HEK293 (cell line): ENCODE measurements around the gene PRR35.

Source experiments
- CTCF ChIA-PET: fragments of 350-600 bp; formaldehyde crosslinking; extraction: SDS; loops from one replicate; lab custom pipeline; 2021; ENCODE audit warnings: antibody characterized with exemption; lab: Yijun Ruan, JAX
- POLR2A ChIA-PET: fragments of 300-600 bp; formaldehyde crosslinking; extraction: SDS; loops from one replicate; lab custom pipeline; 2020; ENCODE audit warnings: antibody characterized with exemption, inconsistent platforms; lab: Yijun Ruan, JAX
- H3K27ac ChIP-seq: fragments of 200-500 bp; sonication (Bioruptor generic); 2 replicates; pipeline ENCODE4 v1.5.1; 2014; ENCODE audit warnings: low read depth, low read length, control low read depth, inconsistent platforms; ENCODE audit errors: extremely low read depth
- H3K36me3 ChIP-seq, 2 experiments: fragments of 200-500 bp in 1 of 2; sonication (Bioruptor generic) in 1 of 2; 1 replicate in 1 of 2; 2 replicates in 1 of 2; pipeline ENCODE4 v1.5.1; 2014 to 2017; ENCODE audit warnings: inconsistent platforms in 2 of 2, low read length in 2 of 2; ENCODE audit not compliant: control insufficient read depth in 2 of 2, insufficient read depth in 1 of 2
- H3K4me1 ChIP-seq: fragments of 200-500 bp; sonication (Bioruptor generic); 2 replicates; pipeline ENCODE4 v1.5.1; 2014; ENCODE audit warnings: mild to moderate bottlenecking, low read length, inconsistent platforms; ENCODE audit not compliant: control insufficient read depth, insufficient read depth
- H3K4me3 ChIP-seq: 2 replicates; pipeline ENCODE4 v1.5.1; 2011; ENCODE audit warnings: low read depth, mild to moderate bottlenecking, control low read depth, low read length, moderate library complexity
- H3K9me3 ChIP-seq: fragments of 200-500 bp; sonication (Bioruptor generic); 2 replicates; pipeline ENCODE4 v1.5.1; 2014; ENCODE audit warnings: low read depth, low read length, inconsistent platforms; ENCODE audit not compliant: control insufficient read depth, insufficient read depth
- GLIS2 ChIP-seq: fragments of 450-650 bp; formaldehyde crosslinking; IDR thresholded peaks from 2 replicates; pipeline ENCODE4 v1.5.1; 2016; ENCODE audit warnings: missing biosample characterization, missing genetic modification characterization
- HIC1 ChIP-seq: fragments of 450-650 bp; formaldehyde crosslinking; IDR thresholded peaks from 2 replicates; pipeline ENCODE4 v1.5.1; 2016; ENCODE audit warnings: missing biosample characterization, missing genetic modification characterization
- HOXD13 ChIP-seq: sonication (generic); formaldehyde crosslinking; IDR thresholded peaks from 2 replicates; pipeline ENCODE4 v1.8.0; 2022; ENCODE audit warnings: missing genetic modification reagents, borderline replicate concordance
- MYNN ChIP-seq: fragments of 450-650 bp; formaldehyde crosslinking; IDR thresholded peaks from 2 replicates; pipeline ENCODE4 v1.5.1; 2016; ENCODE audit warnings: missing biosample characterization, missing genetic modification characterization, borderline replicate concordance
- MZF1 ChIP-seq: fragments of 450-650 bp; formaldehyde crosslinking; IDR thresholded peaks from 2 replicates; pipeline ENCODE4 v1.5.1; 2017; ENCODE audit warnings: missing biosample characterization, missing genetic modification characterization, borderline replicate concordance
- OVOL3 ChIP-seq: fragments of 450-650 bp; formaldehyde crosslinking; IDR thresholded peaks from 2 replicates; pipeline ENCODE4 v1.5.1; 2016; ENCODE audit warnings: missing biosample characterization, missing genetic modification characterization
- PRDM1 ChIP-seq: fragments of 450-650 bp; formaldehyde crosslinking; IDR thresholded peaks from 2 replicates; pipeline ENCODE4; 2016; ENCODE audit warnings: missing biosample characterization, missing genetic modification characterization
- SP2 ChIP-seq: fragments of 450-650 bp; formaldehyde crosslinking; IDR thresholded peaks from 2 replicates; pipeline ENCODE4 v1.5.1; 2016; ENCODE audit warnings: missing biosample characterization, missing genetic modification characterization
- ZBTB8A ChIP-seq: fragments of 450-650 bp; formaldehyde crosslinking; IDR thresholded peaks from 2 replicates; pipeline ENCODE4 v1.5.1; 2016; ENCODE audit warnings: missing biosample characterization, missing genetic modification characterization
- ZNF174 ChIP-seq: fragments of 450-650 bp; formaldehyde crosslinking; IDR thresholded peaks from 2 replicates; pipeline ENCODE4 v1.5.0; 2017; ENCODE audit warnings: missing biosample characterization, mild to moderate bottlenecking, missing genetic modification characterization
- ZNF18 ChIP-seq: fragments of 450-650 bp; formaldehyde crosslinking; IDR thresholded peaks from 2 replicates; pipeline ENCODE4 v1.5.1; 2016; ENCODE audit warnings: missing biosample characterization, missing genetic modification characterization
- ZNF23 ChIP-seq: fragments of 450-650 bp; formaldehyde crosslinking; IDR thresholded peaks from 2 replicates; pipeline ENCODE4 v1.5.1; 2016; ENCODE audit warnings: missing biosample characterization, missing genetic modification characterization, borderline replicate concordance
- ZNF24 ChIP-seq: fragments of 450-650 bp; formaldehyde crosslinking; IDR thresholded peaks from 2 replicates; pipeline ENCODE4 v1.5.1; 2016; ENCODE audit warnings: missing biosample characterization, missing genetic modification characterization
- ZNF248 ChIP-seq: fragments of 450-650 bp; formaldehyde crosslinking; IDR thresholded peaks from 2 replicates; pipeline ENCODE4 v1.5.1; 2017; ENCODE audit warnings: missing biosample characterization, missing genetic modification characterization
- ZNF610 ChIP-seq: fragments of 450-650 bp; formaldehyde crosslinking; IDR thresholded peaks from 2 replicates; pipeline ENCODE4 v1.5.1; 2016; ENCODE audit warnings: missing biosample characterization, missing genetic modification characterization, borderline replicate concordance
- ZNF645 ChIP-seq: fragments of 450-650 bp; formaldehyde crosslinking; IDR thresholded peaks from 2 replicates; pipeline ENCODE4; 2016; ENCODE audit warnings: missing biosample characterization, missing genetic modification characterization
- ZNF664 ChIP-seq: fragments of 450-650 bp; formaldehyde crosslinking; IDR thresholded peaks from 2 replicates; pipeline ENCODE4 v1.5.1; 2016; ENCODE audit warnings: missing biosample characterization, missing genetic modification characterization
- ZNF704 ChIP-seq: fragments of 450-650 bp; formaldehyde crosslinking; IDR thresholded peaks from 2 replicates; pipeline ENCODE4 v1.5.1; 2016; ENCODE audit warnings: missing biosample characterization, missing genetic modification characterization
- ZNF785 ChIP-seq: fragments of 450-650 bp; formaldehyde crosslinking; IDR thresholded peaks from 2 replicates; pipeline ENCODE4 v1.5.1; 2016; ENCODE audit warnings: missing biosample characterization, missing genetic modification characterization
- ZSCAN16 ChIP-seq: fragments of 450-650 bp; formaldehyde crosslinking; IDR thresholded peaks from 2 replicates; pipeline ENCODE4 v1.5.1; 2016; ENCODE audit warnings: missing biosample characterization, missing genetic modification characterization
- TF ChIP-seq, protein P1 (sequence below): fragments of 450-650 bp; formaldehyde crosslinking; IDR thresholded peaks from 2 replicates; pipeline ENCODE4 v1.5.1; 2016; ENCODE audit warnings: missing biosample characterization, missing genetic modification characterization, borderline replicate concordance
- TF ChIP-seq, protein P2 (sequence below): fragments of 450-650 bp; IDR thresholded peaks from 2 replicates; pipeline ENCODE4 v1.5.1; 2018; ENCODE audit warnings: missing biosample characterization, mild to moderate bottlenecking, missing genetic modification characterization

Gene PRR35

DNA sequence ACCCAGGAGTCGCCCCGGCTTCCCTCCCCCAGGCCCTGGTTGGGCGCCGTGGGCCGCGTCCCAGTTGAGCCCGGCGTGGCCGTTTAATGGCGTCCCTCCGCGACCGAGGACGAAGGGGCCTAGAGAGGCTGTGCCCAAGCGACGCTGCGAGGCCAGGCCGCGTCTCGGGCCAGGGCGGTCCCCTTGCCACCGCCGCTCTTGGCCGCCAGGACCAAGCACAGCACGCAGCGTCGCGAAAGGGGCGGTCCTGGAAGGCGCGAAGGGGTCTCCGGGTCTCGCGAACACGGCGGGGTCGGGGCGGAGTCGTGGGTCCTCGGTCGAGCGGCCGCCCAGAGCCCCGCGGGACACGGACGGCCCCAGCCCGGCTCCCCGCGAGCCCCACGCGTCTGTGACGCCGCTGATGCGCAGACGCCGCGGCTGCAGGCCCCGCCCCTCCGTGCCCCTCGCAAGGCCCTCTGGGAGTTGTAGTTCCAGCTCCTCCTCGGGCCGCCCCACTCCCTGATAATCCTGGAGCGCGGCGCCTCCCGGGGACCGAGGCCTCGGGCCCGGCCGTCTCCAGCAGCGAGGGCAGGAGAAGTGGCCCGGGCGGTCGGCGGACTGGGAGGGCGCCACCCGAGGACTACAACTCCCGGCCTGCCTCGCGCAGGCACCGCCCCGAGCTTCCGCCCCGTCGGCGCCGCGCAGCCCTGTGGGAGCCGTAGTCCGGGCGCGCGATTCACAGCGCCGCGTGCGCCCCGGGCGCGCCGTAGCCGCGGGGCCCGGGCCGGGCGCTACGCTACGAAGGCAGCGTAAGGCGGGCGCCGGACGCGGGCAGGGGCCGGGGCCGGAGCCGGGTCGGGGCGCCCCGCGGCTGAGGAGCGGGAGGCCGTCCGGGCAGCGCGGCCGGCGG, 32.9 kb upstream of the PRR35 start, which contains the start of gene CAPN15 (continued):
- TF ChIP-seq ZNF18 = no peak
- TF ChIP-seq HOXD13 (CRISPR knock-in tag) = 0 out of 2 replicates have a peak, but pooled peaks have one; percentile 41
- TF ChIP-seq OVOL3 (tag by site-specific recombination) = no peak

GRCh38 chr16:528111-529011, 31.8 kb upstream of the PRR35 start:
- Histone ChIP-seq H3K36me3 (peaks cover 0 to 22% of the 10 kb centered on the region in 2 experiments; a peak in 2 of 3 replicates), H3K9me3 (no peaks in the 10 kb centered on the region), H3K4me3 (peak overlapping the region; percentile 72), H3K27ac (peak overlapping the region; percentile 97), H3K4me1 (peaks cover 8% of the 10 kb centered on the region)
- ChIA-PET CTCF (no interaction called here), POLR2A (interaction anchor here (0.6 to 1.8 kb wide), 5 partner anchors 8 to 127 kb away, joined by 3 to 7 read pairs (median 5); partner anchors contain the start of genes DECR2 and NHLRC4)
- TF ChIP-seq SP2 (0 out of 2 replicates have a peak, but pooled peaks have one; percentile 11), ZNF24 (tag by site-specific recombination) (no peak), ZNF664 (no peak), ZBTB8A (tag by site-specific recombination) (peak; percentile 82), MYNN (no peak), ZNF174 (tag by site-specific recombination) (no peak), ZNF610 (tag by site-specific recombination) (no peak), ZNF645 (no peak), ZSCAN16 (tag by site-specific recombination) (no peak), ZNF704 (no peak), MZF1 (tag by site-specific recombination) (no peak), ZNF785 (tag by site-specific recombination) (no peak), ZNF248 (no peak), GLIS2 (tag by site-specific recombination) (peak; percentile 67), PRDM1 (tag by site-specific recombination) (no peak), HIC1 (peak; percentile 73), ZNF23 (tag by site-specific recombination) (no peak)
- TF ChIP-seq, protein P1, sequence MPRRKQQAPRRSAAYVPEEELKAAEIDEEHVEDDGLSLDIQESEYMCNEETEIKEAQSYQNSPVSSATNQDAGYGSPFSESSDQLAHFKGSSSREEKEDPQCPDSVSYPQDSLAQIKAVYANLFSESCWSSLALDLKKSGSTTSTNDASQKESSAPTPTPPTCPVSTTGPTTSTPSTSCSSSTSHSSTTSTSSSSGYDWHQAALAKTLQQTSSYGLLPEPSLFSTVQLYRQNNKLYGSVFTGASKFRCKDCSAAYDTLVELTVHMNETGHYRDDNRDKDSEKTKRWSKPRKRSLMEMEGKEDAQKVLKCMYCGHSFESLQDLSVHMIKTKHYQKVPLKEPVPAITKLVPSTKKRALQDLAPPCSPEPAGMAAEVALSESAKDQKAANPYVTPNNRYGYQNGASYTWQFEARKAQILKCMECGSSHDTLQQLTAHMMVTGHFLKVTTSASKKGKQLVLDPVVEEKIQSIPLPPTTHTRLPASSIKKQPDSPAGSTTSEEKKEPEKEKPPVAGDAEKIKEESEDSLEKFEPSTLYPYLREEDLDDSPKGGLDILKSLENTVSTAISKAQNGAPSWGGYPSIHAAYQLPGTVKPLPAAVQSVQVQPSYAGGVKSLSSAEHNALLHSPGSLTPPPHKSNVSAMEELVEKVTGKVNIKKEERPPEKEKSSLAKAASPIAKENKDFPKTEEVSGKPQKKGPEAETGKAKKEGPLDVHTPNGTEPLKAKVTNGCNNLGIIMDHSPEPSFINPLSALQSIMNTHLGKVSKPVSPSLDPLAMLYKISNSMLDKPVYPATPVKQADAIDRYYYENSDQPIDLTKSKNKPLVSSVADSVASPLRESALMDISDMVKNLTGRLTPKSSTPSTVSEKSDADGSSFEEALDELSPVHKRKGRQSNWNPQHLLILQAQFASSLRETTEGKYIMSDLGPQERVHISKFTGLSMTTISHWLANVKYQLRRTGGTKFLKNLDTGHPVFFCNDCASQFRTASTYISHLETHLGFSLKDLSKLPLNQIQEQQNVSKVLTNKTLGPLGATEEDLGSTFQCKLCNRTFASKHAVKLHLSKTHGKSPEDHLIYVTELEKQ (tag by site-specific recombination) = no peak
- TF ChIP-seq, protein P2, sequence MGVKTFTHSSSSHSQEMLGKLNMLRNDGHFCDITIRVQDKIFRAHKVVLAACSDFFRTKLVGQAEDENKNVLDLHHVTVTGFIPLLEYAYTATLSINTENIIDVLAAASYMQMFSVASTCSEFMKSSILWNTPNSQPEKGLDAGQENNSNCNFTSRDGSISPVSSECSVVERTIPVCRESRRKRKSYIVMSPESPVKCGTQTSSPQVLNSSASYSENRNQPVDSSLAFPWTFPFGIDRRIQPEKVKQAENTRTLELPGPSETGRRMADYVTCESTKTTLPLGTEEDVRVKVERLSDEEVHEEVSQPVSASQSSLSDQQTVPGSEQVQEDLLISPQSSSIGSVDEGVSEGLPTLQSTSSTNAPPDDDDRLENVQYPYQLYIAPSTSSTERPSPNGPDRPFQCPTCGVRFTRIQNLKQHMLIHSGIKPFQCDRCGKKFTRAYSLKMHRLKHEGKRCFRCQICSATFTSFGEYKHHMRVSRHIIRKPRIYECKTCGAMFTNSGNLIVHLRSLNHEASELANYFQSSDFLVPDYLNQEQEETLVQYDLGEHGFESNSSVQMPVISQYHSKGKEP = no peak
